Measurements from ENCODE around the gene PRM1.

The PRM1 gene

GRCh38 chr16:11273721-11274324 is 7.3 kb downstream of the PRM1 start:
- no peak for DNase-seq (ENCODE audit: low read depth in 1 of 2, low spot score in 1 of 2)

GRCh38 chr16:11272921-11273720 is 8.0 kb downstream of the PRM1 start, which contains the start of gene PRM3:
Gene PRM3, minus strand, starts transcription at chr16:11273629. Its CDS starts 34 bp downstream, at chr16:11273595.
- DNase-seq (ENCODE audit: low read depth in 1 of 2, low spot score in 1 of 2), result no peak

- DNase-seq (ENCODE audit: low read depth in 1 of 2, low spot score in 1 of 2), result no peak
Observed at GRCh38 chr16:11272484-11272883, 8.6 kb downstream of the PRM1 start.

GRCh38 chr16:11271610-11272009 is 9.5 kb downstream of the PRM1 start:
- DNase-seq (ENCODE audit: low read depth in 1 of 2, low spot score in 1 of 2), result no peak

GRCh38 chr16:11270602-11271162 is 10.4 kb downstream of the PRM1 start:
- no peak for DNase-seq (ENCODE audit: low read depth in 1 of 2, low spot score in 1 of 2)

- no peak for DNase-seq (ENCODE audit: low read depth in 1 of 2, low spot score in 1 of 2)
Observed at GRCh38 chr16:11268921-11269375, 12.2 kb downstream of the PRM1 start, which contains the start of gene TNP2. Gene TNP2, minus strand, starts transcription at chr16:11269325. Its CDS starts 63 bp downstream, at chr16:11269262.

GRCh38 chr16:11265124-11265523 is 16.0 kb downstream of the PRM1 start:
- no peak for DNase-seq (ENCODE audit: low read depth in 1 of 2, low spot score in 1 of 2)

- DNase-seq (ENCODE audit: low read depth in 1 of 2, low spot score in 1 of 2), result no peak
Observed at GRCh38 chr16:11264155-11264832, 16.8 kb downstream of the PRM1 start.

- peak; percentile 29 to 59 for DNase-seq (ENCODE audit: low read depth in 1 of 2, low spot score in 1 of 2)
Observed at GRCh38 chr16:11263737-11264136, 17.4 kb downstream of the PRM1 start.

- no peak for DNase-seq (ENCODE audit: low read depth in 1 of 2, low spot score in 1 of 2)
Observed at GRCh38 chr16:11262915-11263314, 18.2 kb downstream of the PRM1 start.

- no peak for DNase-seq (ENCODE audit: low read depth in 1 of 2, low spot score in 1 of 2)
Observed at GRCh38 chr16:11260596-11260966, 20.5 kb downstream of the PRM1 start.

GRCh38 chr16:11259655-11260595 is 21.2 kb downstream of the PRM1 start:
- DNase-seq (ENCODE audit: low read depth in 1 of 2, low spot score in 1 of 2), result no peak

GRCh38 chr16:11258553-11259492 is 22.3 kb downstream of the PRM1 start:
- peak in 1 of 2 donors; percentile 32 for DNase-seq (ENCODE audit: low read depth in 1 of 2, low spot score in 1 of 2)

GRCh38 chr16:11257131-11257938 is 23.8 kb downstream of the PRM1 start:
- peak; percentile 17 to 45 for DNase-seq (ENCODE audit: low read depth in 1 of 2, low spot score in 1 of 2)

GRCh38 chr16:11256661-11257130 is 24.4 kb downstream of the PRM1 start:
- peak in 1 of 2 donors; percentile 28 for DNase-seq (ENCODE audit: low read depth in 1 of 2, low spot score in 1 of 2)

GRCh38 chr16:11255737-11256660 is 25.1 kb downstream of the PRM1 start, which contains the start of gene SOCS1:
Gene SOCS1, minus strand, starts transcription at chr16:11256204. Its CDS starts 726 bp downstream, at chr16:11255478.
- DNase-seq (ENCODE audit: low read depth in 1 of 2, low spot score in 1 of 2), result peak; percentile 82 to 89
